Hair follicle dermal papilla cell (primary cell): Measurements from ENCODE around the gene SLC1A5. TPM values are rescaled to one million over a fixed set of nuclear protein-coding genes. Genes with fewer than 3 reads are reported as not detected.

Experiments used
- small RNA-seq: library from RNA; depleted of rRNA; stranded (forward); fragments of <200 nt; gene quantifications from one replicate; pipeline ENCODE3, GENCODE V24; 2012
- total RNA-seq: library from RNA; depleted of rRNA; stranded (reverse); fragments of >200 nt; gene quantifications from 2 replicates; pipeline ENCODE4 v1.2.3, GENCODE V29; 2012

Gene SLC1A5
- 250 and 297 TPM in 2 replicates for total RNA-seq

GRCh38 chr19:46788262-46788967 is at the start of gene SLC1A5:
TSS of gene SLC1A5 (minus strand) at chr19:46788594. CDS start at chr19:46787965, 629 bp downstream.

DNA sequence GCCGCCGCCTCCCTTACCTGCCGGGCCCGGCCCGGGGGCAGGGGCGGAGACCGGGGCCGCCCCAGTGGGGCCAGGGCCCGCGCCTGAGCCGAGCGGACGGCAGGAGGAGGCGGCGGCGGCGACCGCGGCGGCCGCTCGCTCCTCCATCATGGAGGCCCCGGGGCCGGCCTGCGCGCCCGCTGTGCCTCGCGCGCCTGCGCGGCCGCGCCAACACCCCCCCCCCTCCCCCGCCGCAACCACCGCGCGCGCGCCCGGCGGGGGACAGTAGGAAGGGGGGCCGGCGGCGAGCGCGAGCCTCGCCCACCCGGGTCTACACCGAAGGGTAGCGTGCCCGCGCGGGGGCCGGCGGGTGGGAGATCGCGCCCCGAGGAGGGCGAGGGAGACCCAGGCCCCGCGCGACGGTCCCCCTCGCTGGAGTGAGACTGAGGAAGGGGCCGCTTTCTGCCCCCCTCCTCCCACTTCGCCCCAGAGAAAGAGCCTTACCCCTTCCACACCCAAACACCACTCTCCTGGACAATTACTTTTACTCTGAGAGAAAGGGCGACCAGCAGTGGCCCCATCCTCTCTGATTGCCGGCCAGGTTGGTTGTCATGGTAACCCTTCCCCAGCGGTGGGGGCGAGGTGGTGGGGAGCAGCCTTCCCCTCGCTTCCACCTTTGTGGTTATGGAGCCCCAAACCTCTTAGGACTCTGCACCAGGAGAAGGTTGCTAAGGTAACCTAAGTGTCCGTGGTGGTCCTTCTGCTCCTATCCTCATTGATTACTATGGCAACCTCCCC is 41.9 kb downstream of the SLC1A5 start, which contains the start of gene STRN4:
TSS of gene STRN4 (minus strand) at position 170 of the 777 bp plus-strand sequence. CDS start at position 150, 20 bp downstream.

GRCh38 chr19:46745521-46746280 is 42.7 kb downstream of the SLC1A5 start, which contains the start of gene FKRP:
TSS of gene FKRP (plus strand) at chr19:46746057. CDS start at chr19:46755451, 9,394 bp downstream.

Small RNA genes within 50 kb of the gene (small RNA-seq; reads per million reads assigned to genes)
- gene AC008622.3, result not detected
- gene HNRNPMP2, result not detected
- not detected for gene RF00019

Other genes starting within 250 kb of the SLC1A5 start
- gene CALM3, start 187.3 kb downstream of the SLC1A5 start, total RNA-seq, result 195 and 218 TPM in 2 replicates
- gene PTGIR, start 163.5 kb downstream of the SLC1A5 start, total RNA-seq, result 6.7 and 11.8 TPM in 2 replicates
- not detected in 2 replicates for gene GNG8, start 152.4 kb downstream of the SLC1A5 start, total RNA-seq
- gene DACT3, start 127.4 kb downstream of the SLC1A5 start, total RNA-seq, result 9.7 and 10.7 TPM in 2 replicates
- 12.2 and 12.6 TPM in 2 replicates for gene PRKD2, start 71.5 kb downstream of the SLC1A5 start, total RNA-seq
- gene FKRP, start 42.5 kb downstream of the SLC1A5 start, total RNA-seq, result 29.5 TPM in 2 replicates
- 83.5 and 94.1 TPM in 2 replicates for gene STRN4, start 42.1 kb downstream of the SLC1A5 start, total RNA-seq
- 79.3 and 93.9 TPM in 2 replicates for gene AP2S1, start 62.3 kb upstream of the SLC1A5 start, total RNA-seq
- gene ARHGAP35, start 72.4 kb upstream of the SLC1A5 start, total RNA-seq, result 59.6 and 66.0 TPM in 2 replicates
- gene NPAS1, start 231.2 kb upstream of the SLC1A5 start, total RNA-seq, result 0.16 and 0.61 TPM in 2 replicates